ENCODE data around the gene ZNF592. TPM values are rescaled to one million over a fixed set of nuclear protein-coding genes. Genes with fewer than 3 reads are reported as not detected.

Gene ZNF592
- total RNA-seq, 4 donors from 2014 or later: 23.5 to 41.1 (median 26.5) TPM

GRCh38 chr15:84852212-84852611, 103.8 kb downstream of the ZNF592 start:
- in situ Hi-C loops (cut with MboI; ENCODE audit: low pct_ligation_motif_present in 1 of 4, low pct_unique_long_range_greater_than_20kb in 1 of 4, low sequenced_read_pairs in 3 of 4): no loop called here
- TF ChIP-seq POLR2A (IDR thresholded peaks at IDR 0.05) (no peak), POLR2AphosphoS5 (IDR thresholded peaks at IDR 0.05) (no peak), CTCF (IDR thresholded peaks at IDR 0.05) (no peak), EP300 (IDR thresholded peaks at IDR 0.05; ENCODE audit: low read depth) (no peak)
- no peaks in the 10 kb centered on the region for H3K9me3 ChIP-seq

GRCh38 chr15:84855136-84855535, 106.7 kb downstream of the ZNF592 start:
- no peaks in the 10 kb centered on the region for H3K4me1 ChIP-seq
- no peak overlapping the region for H3K27ac ChIP-seq
- H3K4me3 ChIP-seq: no peak overlapping the region
- no peaks in the 10 kb centered on the region for H3K36me3 ChIP-seq
- no peaks in the 10 kb centered on the region for H3K27me3 ChIP-seq
- intact Hi-C loops (cut with DNase I; ENCODE audit: low total_unique reads): no loop called here
- H3K9me3 ChIP-seq: no peaks in the 10 kb centered on the region
- DNase-seq: no peak
- TF ChIP-seq POLR2AphosphoS5 (IDR thresholded peaks at IDR 0.05): no peak
- no peak for TF ChIP-seq EP300 (IDR thresholded peaks at IDR 0.05; ENCODE audit: low read depth)
- no peak for TF ChIP-seq CTCF (IDR thresholded peaks at IDR 0.05)
- no peak for TF ChIP-seq POLR2A (IDR thresholded peaks at IDR 0.05)
- 67 to 74% methylated on average over 8 to 9 of the region's 9 CpGs for WGBS, 2 donors (ENCODE audit: low coverage in 1 of 2)
- in situ Hi-C loops (cut with MboI; ENCODE audit: low pct_ligation_motif_present in 1 of 4, low pct_unique_long_range_greater_than_20kb in 1 of 4, low sequenced_read_pairs in 3 of 4): no loop called here

More at GRCh38 chr15:84852212-84852611, 103.8 kb downstream of the ZNF592 start:
- no peaks in the 10 kb centered on the region for H3K4me1 ChIP-seq
- no peak overlapping the region for H3K4me3 ChIP-seq
- DNase-seq: no peak
- no peaks in the 10 kb centered on the region for H3K27me3 ChIP-seq
- WGBS, 2 donors (ENCODE audit: low coverage in 1 of 2): 56 to 59% methylated on average over 4 to 5 of the region's 5 CpGs
- no peak overlapping the region for H3K27ac ChIP-seq
- H3K36me3 ChIP-seq: no peaks in the 10 kb centered on the region
- intact Hi-C loops (cut with DNase I; ENCODE audit: low total_unique reads): no loop called here

GRCh38 chr15:84855765-84856164, 107.4 kb downstream of the ZNF592 start:
- no peak overlapping the region for H3K27ac ChIP-seq
- no peak overlapping the region for H3K4me3 ChIP-seq
- in situ Hi-C loops (cut with MboI; ENCODE audit: low pct_ligation_motif_present in 1 of 4, low pct_unique_long_range_greater_than_20kb in 1 of 4, low sequenced_read_pairs in 3 of 4): no loop called here
- TF ChIP-seq EP300 (IDR thresholded peaks at IDR 0.05; ENCODE audit: low read depth): no peak
- no peak for TF ChIP-seq CTCF (IDR thresholded peaks at IDR 0.05)
- no peak for TF ChIP-seq POLR2AphosphoS5 (IDR thresholded peaks at IDR 0.05)
- no peak for TF ChIP-seq POLR2A (IDR thresholded peaks at IDR 0.05)
- H3K9me3 ChIP-seq: no peaks in the 10 kb centered on the region
- no peaks in the 10 kb centered on the region for H3K36me3 ChIP-seq
- intact Hi-C loops (cut with DNase I; ENCODE audit: low total_unique reads): no loop called here
- H3K27me3 ChIP-seq: no peaks in the 10 kb centered on the region
- DNase-seq: no peak
- H3K4me1 ChIP-seq: no peaks in the 10 kb centered on the region

Small RNA genes lying within 50 kb of the gene (small RNA-seq; reads per million reads assigned to genes)
- gene RF00402: 0 reads per million in 4 donors

Other genes starting within 250 kb of the ZNF592 start
- 10 to 100 TPM in 1 of 4 donors, 1 to 10 TPM in 3; 1.1 to 55.9 (median 8.1) TPM for gene ZSCAN2, start 147.6 kb upstream of the ZNF592 start, total RNA-seq
- 10 to 100 TPM; 12.7 to 37.4 (median 26.5) TPM for gene WDR73, start 94.3 kb upstream of the ZNF592 start, total RNA-seq
- 1 to 10 TPM in 2 of 4 donors, not detected in 2; 2.3 to 2.4 TPM for gene NMB, start 90.4 kb upstream of the ZNF592 start, total RNA-seq
- 100 to 1,000 TPM in 2 of 4 donors, 10 to 100 TPM in 2; 19.9 to 124 (median 83.0) TPM for gene SEC11A, start 32.5 kb upstream of the ZNF592 start, total RNA-seq
- gene ALPK3, start 68.8 kb downstream of the ZNF592 start, total RNA-seq: 1 to 10 TPM; 1.1 to 4.6 (median 2.8) TPM
- gene SLC28A1, start 136.1 kb downstream of the ZNF592 start, total RNA-seq: not detected
- 100 to 1,000 TPM; 115 to 188 (median 165) TPM for gene PDE8A, start 233.3 kb downstream of the ZNF592 start, total RNA-seq

Data from transverse colon (tissue), 4 donors.